Body of pancreas (tissue), 4 donors: ENCODE data around the gene CHRDL2. TPM values are rescaled to one million over a fixed set of nuclear protein-coding genes. Genes with fewer than 3 reads are reported as not detected.

Source experiments
- ATAC-seq: fragments of 150-250 bp; one replicate; pipeline ENCODE4 v1.9.1; 2016
- DNase-seq, 4 donors: peaks; one replicate each; pipeline ENCODE4 v3.0.0-alpha.2; 2019
- H3K27ac ChIP-seq, 4 donors: fragments of 200-600 bp; sonication (generic); 1 replicate in 3 of 4; 2 replicates in 1 of 4; pipeline versions ENCODE4 v1.5.1 to v1.6.1; 2016 to 2019; ENCODE audit warnings: mild to moderate bottlenecking in 1 of 4, mixed read lengths in 1 of 4, moderate library complexity in 1 of 4
- H3K27me3 ChIP-seq, 2 donors: fragments of 200-600 bp; sonication (generic); one replicate each; pipeline ENCODE4 v1.6.0; 2016; ENCODE audit warnings: mild to moderate bottlenecking in 1 of 2
- H3K36me3 ChIP-seq, 2 donors: fragments of 200-600 bp; sonication (generic); replicated peaks in 1 of 2; 2 replicates each; pipeline ENCODE4 v1.5.1; 2016; ENCODE audit warnings: low read depth in 2 of 2; ENCODE audit not compliant: insufficient read depth in 1 of 2
- H3K4me1 ChIP-seq: fragments of 200-600 bp; sonication (generic); one replicate; pipeline ENCODE4 v1.6.0; 2016
- H3K4me3 ChIP-seq, 2 donors: fragments of 200-600 bp; sonication (generic); 1 replicate in 1 of 2; 2 replicates in 1 of 2; pipeline ENCODE4 v1.5.1; 2016 to 2019
- H3K9me3 ChIP-seq, 3 donors: fragments of 200-600 bp; sonication (generic); 1 replicate in 2 of 3; 2 replicates in 1 of 3; pipeline ENCODE4 v1.5.1; 2016
- POLR2A ChIP-seq, 3 donors: fragments of 450-650 bp; IDR thresholded peaks; one replicate each; pipeline ENCODE4 v1.6.1; 2016; ENCODE audit warnings: antibody characterized with exemption in 3 of 3, mild to moderate bottlenecking in 2 of 3
- WGBS, 2 donors: methylation state at CpG; one replicate each; pipeline ENCODE4 v1.1.5; 2017; 5-methylcytosine and 5-hydroxymethylcytosine counted together
- intact Hi-C: fragments of 100-400 bp; cut with DNase I; formaldehyde crosslinking; loops from one replicate; pipeline ENCODE4 v1.15.1; 2023
- total RNA-seq, 2 donors: library from RNA; depleted of rRNA; stranded (reverse); fragments of >200 nt; gene quantifications; one replicate each; pipeline ENCODE4 v1.1.0, GENCODE V29; 2016
- TF ChIP-seq, protein P1 (sequence below), 7 experiments: fragments of 450-650 bp in 4 of 7; fragments of 200-600 bp in 3 of 7; sonication (generic) in 3 of 7; IDR thresholded peaks; one replicate each; pipeline ENCODE4 v1.5.1; 2016 to 2019; ENCODE audit warnings: antibody characterized with exemption in 7 of 7

Gene CHRDL2
- total RNA-seq, 2 donors from 2014 or later: not detected

DNA sequence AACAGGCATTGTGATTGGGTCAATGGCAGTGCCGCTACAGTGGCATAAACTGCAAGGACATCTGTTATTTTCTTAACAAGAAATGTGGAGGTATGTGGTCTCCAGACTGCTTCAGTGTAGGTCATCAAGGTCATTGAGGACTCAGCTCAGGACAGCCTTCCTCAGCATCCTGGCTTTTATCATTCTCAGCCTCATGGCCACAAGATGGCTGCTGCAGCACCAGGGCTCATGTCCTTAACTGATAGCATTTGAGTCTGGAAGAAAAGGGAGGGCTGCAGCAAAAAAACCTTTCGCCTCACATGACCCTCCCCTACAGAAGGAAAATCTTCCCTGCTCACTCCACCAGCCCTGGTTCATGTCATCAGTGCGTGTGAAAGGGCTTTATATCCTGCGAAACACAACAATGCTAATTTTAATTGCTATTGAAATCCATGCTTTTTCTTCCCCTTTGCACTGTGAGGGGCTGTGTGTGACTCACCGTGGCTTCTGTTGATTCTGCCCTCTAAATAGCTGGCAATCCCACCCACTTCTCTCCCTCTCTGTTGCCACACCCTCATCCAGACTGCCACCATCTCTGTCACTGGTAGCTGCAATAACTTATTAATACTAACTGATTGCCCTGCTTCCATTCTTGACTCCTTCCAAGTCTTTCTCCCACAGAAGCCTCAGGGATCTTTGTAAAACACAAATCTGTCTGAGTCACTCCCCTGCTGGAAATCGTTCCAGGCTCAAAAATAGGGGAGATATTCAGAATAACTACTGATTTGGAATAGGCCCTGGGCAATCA lies 43.8 kb downstream of the CHRDL2 start:
- no peaks in the 10 kb centered on the region for H3K9me3 ChIP-seq
- DNase-seq (no peak), ATAC-seq (no peak)
- no peak overlapping the region for H3K4me3 ChIP-seq
- intact Hi-C loops: no loop called here
- no peak for TF ChIP-seq POLR2A (IDR thresholded peaks at IDR 0.05)
- TF ChIP-seq, protein P1, sequence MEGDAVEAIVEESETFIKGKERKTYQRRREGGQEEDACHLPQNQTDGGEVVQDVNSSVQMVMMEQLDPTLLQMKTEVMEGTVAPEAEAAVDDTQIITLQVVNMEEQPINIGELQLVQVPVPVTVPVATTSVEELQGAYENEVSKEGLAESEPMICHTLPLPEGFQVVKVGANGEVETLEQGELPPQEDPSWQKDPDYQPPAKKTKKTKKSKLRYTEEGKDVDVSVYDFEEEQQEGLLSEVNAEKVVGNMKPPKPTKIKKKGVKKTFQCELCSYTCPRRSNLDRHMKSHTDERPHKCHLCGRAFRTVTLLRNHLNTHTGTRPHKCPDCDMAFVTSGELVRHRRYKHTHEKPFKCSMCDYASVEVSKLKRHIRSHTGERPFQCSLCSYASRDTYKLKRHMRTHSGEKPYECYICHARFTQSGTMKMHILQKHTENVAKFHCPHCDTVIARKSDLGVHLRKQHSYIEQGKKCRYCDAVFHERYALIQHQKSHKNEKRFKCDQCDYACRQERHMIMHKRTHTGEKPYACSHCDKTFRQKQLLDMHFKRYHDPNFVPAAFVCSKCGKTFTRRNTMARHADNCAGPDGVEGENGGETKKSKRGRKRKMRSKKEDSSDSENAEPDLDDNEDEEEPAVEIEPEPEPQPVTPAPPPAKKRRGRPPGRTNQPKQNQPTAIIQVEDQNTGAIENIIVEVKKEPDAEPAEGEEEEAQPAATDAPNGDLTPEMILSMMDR (IDR thresholded peaks at IDR 0.05): no peak
- WGBS, 2 donors: 78 to 82% methylated on average over 6 of the region's 6 CpGs
- peaks cover 17% of the 10 kb centered on the region for H3K4me1 ChIP-seq
- no peaks in the 10 kb centered on the region for H3K27me3 ChIP-seq
- H3K27ac ChIP-seq: no peak overlapping the region
- no peaks in the 10 kb centered on the region for H3K36me3 ChIP-seq

DNA sequence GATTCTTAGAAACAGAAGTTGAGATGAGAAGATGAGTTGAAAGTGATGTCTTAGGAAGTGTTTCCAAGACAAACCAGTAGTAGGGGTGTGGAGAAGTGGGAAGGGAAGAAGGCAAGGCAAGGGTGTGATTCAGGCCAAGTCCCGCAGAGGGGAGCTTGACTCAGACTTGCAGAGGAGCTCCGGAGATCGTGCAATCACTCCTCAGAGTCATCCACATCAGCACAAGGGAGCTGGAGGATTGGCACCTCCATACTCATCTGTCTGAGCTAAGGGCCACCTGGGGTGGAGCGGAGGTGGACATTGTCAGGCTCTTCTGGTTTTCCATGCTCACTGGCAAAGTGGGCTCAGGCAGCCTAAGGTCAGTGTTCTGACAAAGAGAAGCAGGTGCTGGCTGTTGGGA lies 44.4 kb downstream of the CHRDL2 start:
- intact Hi-C loops: no loop called here
- H3K27me3 ChIP-seq: no peaks in the 10 kb centered on the region
- H3K4me3 ChIP-seq: no peak overlapping the region
- peaks cover 23% of the 10 kb centered on the region for H3K4me1 ChIP-seq
- no peak for TF ChIP-seq POLR2A (IDR thresholded peaks at IDR 0.05)
- TF ChIP-seq, protein P1 (IDR thresholded peaks at IDR 0.05): no peak
- no peaks in the 10 kb centered on the region for H3K9me3 ChIP-seq
- no peaks in the 10 kb centered on the region for H3K36me3 ChIP-seq
- no peak overlapping the region for H3K27ac ChIP-seq
- 87 to 92% methylated on average over 4 of the region's 4 CpGs for WGBS, 2 donors
- no peak for DNase-seq
- ATAC-seq: no peak

DNA sequence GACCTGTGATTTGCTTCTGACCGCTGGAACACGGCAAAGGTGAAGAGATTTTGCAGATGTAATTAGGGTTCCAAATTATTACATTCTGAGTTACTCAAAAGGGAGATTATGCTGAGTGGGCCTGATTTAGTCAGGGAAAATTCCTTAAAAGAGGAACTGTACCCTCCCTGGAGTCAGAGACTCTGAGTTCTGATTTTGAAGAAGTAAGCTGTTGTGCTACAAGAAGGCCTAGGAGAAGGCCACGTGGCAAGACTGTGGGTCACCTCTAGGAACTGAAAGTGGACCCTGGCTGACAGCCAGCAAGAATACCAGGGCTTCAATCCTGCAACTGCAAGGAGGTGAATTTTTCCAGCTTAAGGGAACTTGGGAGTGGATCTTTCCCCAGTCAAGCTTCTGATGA lies 45.3 kb downstream of the CHRDL2 start:
- TF ChIP-seq, protein P1 (IDR thresholded peaks at IDR 0.05): no peak
- TF ChIP-seq POLR2A (IDR thresholded peaks at IDR 0.05): peak in 1 of 3 donors; percentile 7
- Histone ChIP-seq H3K9me3 (no peaks in the 10 kb centered on the region), H3K4me3 (no peak overlapping the region), H3K27me3 (no peaks in the 10 kb centered on the region), H3K36me3 (no peaks in the 10 kb centered on the region), H3K27ac (no peak overlapping the region), H3K4me1 (peaks cover 32% of the 10 kb centered on the region)
- 86 to 92% methylated on average over 3 of the region's 3 CpGs for WGBS, 2 donors
- DNase-seq: peak in 2 of 4 donors; percentile 39 to 63
- ATAC-seq: no peak
- intact Hi-C loops: no loop called here

DNA sequence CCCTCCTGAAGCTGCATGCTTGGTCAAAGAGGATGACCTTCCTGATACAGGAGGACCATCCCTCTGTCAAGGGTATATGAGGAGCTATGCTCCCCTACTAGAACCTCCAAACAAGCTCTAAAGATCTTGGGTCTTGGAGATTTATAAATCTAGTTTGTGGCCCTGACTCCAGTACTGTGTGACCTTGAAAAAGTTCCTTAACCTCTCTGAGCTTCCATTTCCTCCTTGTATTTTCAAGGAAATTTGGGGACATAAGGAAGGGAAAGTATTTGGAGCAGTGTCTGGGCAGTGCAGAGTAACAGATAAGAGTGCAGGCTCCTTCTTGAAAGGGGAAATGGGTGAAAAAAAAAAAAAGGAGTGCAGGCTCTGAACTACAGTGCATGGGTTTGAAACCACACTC lies 45.9 kb downstream of the CHRDL2 start:
- TF ChIP-seq POLR2A (IDR thresholded peaks at IDR 0.05): no peak
- TF ChIP-seq, protein P1 (IDR thresholded peaks at IDR 0.05): no peak
- no peak overlapping the region for H3K27ac ChIP-seq
- no peak for ATAC-seq
- H3K4me3 ChIP-seq: no peak overlapping the region
- H3K27me3 ChIP-seq: no peaks in the 10 kb centered on the region
- H3K4me1 ChIP-seq: peaks cover 32% of the 10 kb centered on the region
- intact Hi-C loops: no loop called here
- H3K9me3 ChIP-seq: no peaks in the 10 kb centered on the region
- no peak for DNase-seq
- H3K36me3 ChIP-seq: no peaks in the 10 kb centered on the region

DNA sequence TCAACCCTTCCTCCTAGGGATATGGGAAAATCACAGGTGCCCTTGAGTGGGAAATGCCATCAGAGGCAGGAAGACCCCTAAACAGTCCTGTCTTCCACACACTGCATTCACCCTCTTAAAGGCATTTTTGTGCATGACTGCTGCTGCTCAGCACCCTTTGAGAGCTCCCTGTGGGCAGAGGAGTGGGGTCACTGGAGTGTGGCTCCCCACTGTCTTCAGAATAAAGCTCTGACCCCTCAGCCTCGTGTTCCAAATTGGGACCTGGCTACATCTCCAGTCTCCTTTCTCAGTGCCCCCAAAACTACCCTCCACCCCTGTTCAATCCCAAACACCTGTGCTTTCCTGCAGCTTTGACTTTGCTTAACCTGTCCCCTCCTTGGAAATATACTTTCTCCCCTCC lies 46.6 kb downstream of the CHRDL2 start:
- peaks cover 32% of the 10 kb centered on the region for H3K4me1 ChIP-seq
- no peaks in the 10 kb centered on the region for H3K27me3 ChIP-seq
- TF ChIP-seq, protein P1 (IDR thresholded peaks at IDR 0.05): no peak
- no peak for TF ChIP-seq POLR2A (IDR thresholded peaks at IDR 0.05)
- H3K36me3 ChIP-seq: no peaks in the 10 kb centered on the region
- DNase-seq (peak in 1 of 4 donors; percentile 6), ATAC-seq (no peak)
- intact Hi-C loops: no loop called here
- no peak overlapping the region for H3K4me3 ChIP-seq
- WGBS, 2 donors: 85 to 100% methylated on average over 1 of the region's 1 CpG
- no peak overlapping the region for H3K27ac ChIP-seq
- H3K9me3 ChIP-seq: no peaks in the 10 kb centered on the region
